HepG2 (cell line): Measurements from ENCODE around the gene SMPD1. TPM values are rescaled to one million over a fixed set of nuclear protein-coding genes. Genes with fewer than 3 reads are reported as not detected.

Experiments
- ATAC-seq: fragments of 200-7000 bp; cut with Tn5 transposase; 3 replicates; pipeline ENCODE4 v1.9.1; 2020; ENCODE audit warnings: mild to moderate bottlenecking, moderate library complexity
- BruUV-seq: library from RNA; stranded (reverse); fragments of 400-500 nt; replicated peaks from 2 replicates; lab custom pipeline; 2021; lab: Mats Ljungman, UMichigan
- CTCF ChIA-PET: fragments of 300-600 bp; formaldehyde crosslinking; extraction: SDS; loops from one replicate; lab custom pipeline; 2021; ENCODE audit warnings: low total read pairs, inconsistent platforms, low intra/inter-chr PET ratio; lab: Yijun Ruan, JAX
- POLR2A ChIA-PET: fragments of 350-600 bp; sonication (Branson Sonifier 250); formaldehyde crosslinking; loops from one replicate; lab custom pipeline; 2020; ENCODE audit warnings: antibody characterized with exemption, inconsistent platforms; lab: Yijun Ruan, JAX
- DNase-seq: peaks from one replicate; pipeline ENCODE4 v3.0.0-alpha.2; 2015; ENCODE audit warnings: low spot score
- FAIRE-seq: peaks from 3 replicates; lab custom pipeline; 2011; peaks lifted over from hg19 to GRCh38; lab: Jason Lieb, UNC
- H2AFZ ChIP-seq: one replicate; pipeline ENCODE4 v1.6.1; 2011; ENCODE audit warnings: low read length, inconsistent platforms
- H3K27ac ChIP-seq: fragments of 300-600 bp; 3 replicates; pipeline ENCODE4 v1.8.0; 2011; ENCODE audit warnings: mixed run types, mild to moderate bottlenecking, mixed read lengths, low read length, inconsistent platforms; ENCODE audit not compliant: insufficient read depth; ENCODE audit errors: extremely low read length
- H3K27me3 ChIP-seq, 2 experiments: fragments of 200-600 bp in 1 of 2; 2 replicates in 1 of 2; 3 replicates in 1 of 2; pipeline versions ENCODE4 v1.6.0 to v1.8.0; 2011; ENCODE audit warnings: low read length in 2 of 2, mild to moderate bottlenecking in 2 of 2, moderate library complexity in 2 of 2, inconsistent platforms in 1 of 2; ENCODE audit not compliant: insufficient read depth in 2 of 2, control insufficient read depth in 1 of 2
- H3K36me3 ChIP-seq, 2 experiments: fragments of 200-600 bp in 1 of 2; replicated peaks in 1 of 2; 2 replicates in 1 of 2; 3 replicates in 1 of 2; pipeline versions ENCODE4 v1.5.1 to v1.8.0; 2011; ENCODE audit warnings: low read length in 2 of 2, inconsistent platforms in 1 of 2; ENCODE audit not compliant: insufficient read depth in 2 of 2, control insufficient read depth in 1 of 2
- H3K4me1 ChIP-seq: 2 replicates; pipeline ENCODE4 v1.5.1; 2012; ENCODE audit warnings: low read length, inconsistent platforms; ENCODE audit not compliant: insufficient read depth
- H3K4me2 ChIP-seq: 2 replicates; pipeline ENCODE4 v1.6.0; 2011; ENCODE audit warnings: low read depth, low read length, inconsistent platforms
- H3K4me3 ChIP-seq, 3 experiments: fragments of 200-600 bp in 1 of 3; sonication (generic), shearing (Covaris generic) in 1 of 3; replicated peaks in 1 of 3; 2 replicates each; pipeline ENCODE4 v1.5.1; 2011 to 2016; ENCODE audit warnings: low read length in 3 of 3, inconsistent platforms in 2 of 3, low read depth in 2 of 3, mild to moderate bottlenecking in 2 of 3, control low read depth in 1 of 3, mixed read lengths in 1 of 3; ENCODE audit not compliant: insufficient read depth in 1 of 3
- H3K79me2 ChIP-seq: one replicate; pipeline ENCODE4 v1.6.1; 2011; ENCODE audit warnings: low read length, inconsistent platforms; ENCODE audit not compliant: insufficient read depth
- H3K9ac ChIP-seq: 2 replicates; pipeline ENCODE4 v1.6.0; 2011; ENCODE audit warnings: mild to moderate bottlenecking, low read depth, low read length, inconsistent platforms; ENCODE audit not compliant: insufficient read depth
- H3K9me3 ChIP-seq: 2 replicates; pipeline ENCODE4 v1.5.1; 2012; ENCODE audit warnings: mild to moderate bottlenecking, low read length
- H4K20me1 ChIP-seq: 2 replicates; pipeline ENCODE4 v1.6.0; 2011; ENCODE audit warnings: inconsistent platforms, mild to moderate bottlenecking, low read length, moderate library complexity; ENCODE audit not compliant: insufficient read depth
- PAXIP1 ChIP-seq: sonication (generic); formaldehyde crosslinking; conservative IDR thresholded peaks from 2 replicates; pipeline ENCODE4 v1.4.0; 2020; ENCODE audit warnings: mild to moderate bottlenecking, missing genetic modification reagents, moderate library complexity
- RFX3 ChIP-seq: IDR thresholded peaks from 2 replicates; pipeline ENCODE4 v1.6.1; 2016; ENCODE audit warnings: missing biosample characterization, missing genetic modification reagents
- THAP9 ChIP-seq: sonication (generic); formaldehyde crosslinking; IDR thresholded peaks from 2 replicates; pipeline ENCODE4; 2020; ENCODE audit warnings: missing genetic modification reagents, mild to moderate bottlenecking, borderline replicate concordance
- WGBS: methylation state at CpG from one replicate; pipeline ENCODE4 v1.1.6; 2017; ENCODE audit warnings: low lambda C conversion rate; 5-methylcytosine and 5-hydroxymethylcytosine counted together
- in situ Hi-C: cut with HindIII; loops from 2 replicates; pipeline ENCODE4 v1.10.0; 2017; ENCODE audit warnings: low pct_unique_long_range_greater_than_20kb; ENCODE audit not compliant: extremely low pct_ligation_motif_present
- intact Hi-C: fragments of 100-400 bp; cut with micrococcal nuclease; formaldehyde crosslinking; loops from one replicate; pipeline ENCODE4 v1.10.0; 2022; ENCODE audit not compliant: unreplicated experiment
- polyA plus RNA-seq, 8 experiments: library from polyadenylated mRNA; depleted of rRNA in 3 of 8; stranded (reverse) in 7 of 8; unstranded in 1 of 8; fragments of >200 nt; fragmentation: Illumina TruSeq in 4 of 8; extraction: Trizol in 4 of 8; gene quantifications; 2 replicates each; pipeline versions ENCODE4 v1.2.1 to v1.2.3, GENCODE V29; 2011 to 2016; ENCODE audit warnings: low read depth in 4 of 8, missing spikeins in 1 of 8, mixed read lengths in 1 of 8; ENCODE audit not compliant: insufficient read depth in 1 of 8
- total RNA-seq, 5 experiments: library from RNA; depleted of rRNA; stranded (reverse); fragments of >200 nt; fragmentation: Illumina TruSeq; extraction: Trizol; gene quantifications; 2 replicates each; pipeline ENCODE4 v1.2.3, GENCODE V29; 2016; ENCODE audit warnings: low read depth in 1 of 5

The SMPD1 gene
- total and polyA plus RNA-seq, 2 of the 13 experiments (the other 11 are each of a cell fraction or from before 2014, with no cell fraction given) = 6.3 to 8.4 TPM

GRCh38 chr11:6437423-6437822 is 47.1 kb downstream of the SMPD1 start (continued):
- TF ChIP-seq PAXIP1 = no peak
- TF ChIP-seq THAP9 = no peak

GRCh38 chr11:6437993-6438392 is 47.7 kb downstream of the SMPD1 start:
- no peak for TF ChIP-seq RFX3 (CRISPR knock-in tag)
- no peak for FAIRE-seq
- Histone ChIP-seq H3K4me2 (no peak overlapping the region), H3K79me2 (no peaks in the 10 kb centered on the region), H3K9me3 (no peaks in the 10 kb centered on the region), H3K9ac (no peak overlapping the region), H3K27me3 (no peaks in the 10 kb centered on the region), H3K36me3 (no peaks in the 10 kb centered on the region), H4K20me1 (no peaks in the 10 kb centered on the region), H3K4me1 (peaks cover 55% of the 10 kb centered on the region), H3K27ac (no peak overlapping the region), H3K4me3 (no peak overlapping the region), H2AFZ (no peak overlapping the region)
- WGBS = 84% methylated on average over 3 of the region's 3 CpGs
- BruUV-seq = no TSS peak
- ChIA-PET POLR2A (interaction anchor here (1.9 to 3.9 kb wide), 2 partner anchors 19 to 31 kb away, joined by 5 to 22 read pairs; partner anchors contain the start of gene APBB1), CTCF (interaction anchor here (1.5 kb wide), 1 partner anchor 68 kb away, joined by 9 read pairs; no protein-coding TSS in a partner anchor)
- intact Hi-C loops (no loop called here), in situ Hi-C loops (no loop called here)
- DNase-seq = no peak
- ATAC-seq = no peak
